HL-60/S4 (cell line): Measurements from ENCODE around the gene PITPNM3.

Experiments
- in situ Hi-C: fragments of 300-500 bp; cut with MboI; formaldehyde crosslinking; loops from 2 replicates; pipeline ENCODE4 v1.14.3; 2022; ENCODE audit warnings: low sequenced_read_pairs

Gene PITPNM3

GRCh38 chr17:6421700-6422604, 134.4 kb downstream of the PITPNM3 start:
- in situ Hi-C loops = no loop called here

GRCh38 chr17:6420173-6420641, 136.1 kb downstream of the PITPNM3 start:
- in situ Hi-C loops = no loop called here

GRCh38 chr17:6415616-6416015, 140.7 kb downstream of the PITPNM3 start:
- in situ Hi-C loops = no loop called here

DNA sequence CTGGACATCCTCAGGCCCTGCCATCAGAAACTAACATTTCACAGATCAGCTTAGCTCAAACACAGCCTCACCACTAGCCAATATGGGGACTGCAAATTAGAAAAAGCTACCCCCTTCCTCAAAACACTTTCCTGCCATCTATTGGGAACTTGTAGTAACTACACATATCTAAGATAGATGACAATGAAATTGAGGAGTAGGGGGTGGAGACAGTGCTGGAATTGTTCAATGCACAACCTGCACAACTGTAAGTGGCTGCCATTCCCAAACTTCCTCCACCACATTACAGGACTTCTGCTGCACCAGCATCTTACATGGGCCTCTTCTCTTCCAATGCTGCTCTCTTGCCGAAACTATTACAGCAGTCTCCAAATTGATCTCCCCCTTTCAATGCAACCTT, 143.3 kb downstream of the PITPNM3 start:
- in situ Hi-C loops = no loop called here

DNA sequence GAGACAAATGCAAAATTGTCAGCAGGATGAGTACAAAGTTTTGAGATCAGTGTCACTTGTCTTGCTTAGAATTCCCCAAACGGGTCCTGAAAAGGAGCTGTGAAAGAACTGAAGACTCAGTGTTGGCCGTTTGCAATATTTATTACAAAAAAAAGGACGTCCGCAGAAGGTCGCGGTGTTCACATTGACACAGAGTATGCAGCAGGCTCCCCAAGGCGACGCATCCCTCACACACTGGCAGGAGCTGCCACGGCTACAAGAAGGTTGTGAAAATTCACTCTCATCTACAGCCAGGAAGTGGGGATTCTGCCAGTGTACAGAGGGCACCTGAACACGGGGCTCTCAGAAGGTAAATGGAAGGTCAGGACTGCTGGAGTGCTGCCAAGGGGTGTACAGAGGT, 147.6 kb downstream of the PITPNM3 start:
- in situ Hi-C loops = no loop called here

DNA sequence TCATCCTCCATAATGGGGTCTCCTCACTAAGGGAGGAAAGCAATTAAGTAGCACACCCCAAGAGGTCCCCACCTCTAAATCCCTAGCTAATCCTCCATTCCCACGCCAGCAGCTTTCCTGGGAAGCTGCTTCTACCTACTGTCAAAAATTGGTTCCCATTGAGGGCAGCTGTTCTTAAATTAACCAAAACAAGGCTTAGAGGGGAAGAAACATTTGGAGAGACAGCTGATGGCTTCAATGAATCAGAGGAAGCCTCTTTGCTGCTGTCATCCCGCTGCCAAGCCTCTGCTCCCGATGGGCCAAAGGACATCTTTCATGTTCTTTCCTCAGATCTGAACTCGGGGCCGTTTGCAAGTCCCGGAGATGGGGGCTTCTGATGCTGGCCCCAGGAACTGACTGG, 148.1 kb downstream of the PITPNM3 start:
- in situ Hi-C loops = no loop called here

DNA sequence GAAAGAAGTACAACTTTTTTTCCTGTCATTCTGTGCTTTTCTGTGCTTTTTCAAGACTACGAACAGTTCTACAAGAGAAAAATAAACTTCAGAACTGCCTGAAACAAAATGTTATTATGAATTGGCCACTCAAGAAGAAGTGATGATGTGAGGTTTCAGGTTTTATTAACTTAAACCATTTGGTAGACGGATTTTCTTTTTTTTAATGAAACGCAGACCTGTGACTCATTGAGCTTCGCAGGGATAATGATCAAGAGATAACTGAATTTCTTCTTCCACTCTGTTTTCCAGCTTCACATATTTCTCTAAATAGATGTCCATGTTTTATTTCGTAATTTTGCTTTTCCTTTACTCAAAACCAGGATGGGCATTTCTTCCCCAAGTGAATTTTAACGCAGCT, 154.1 kb downstream of the PITPNM3 start:
- in situ Hi-C loops = no loop called here
